OCI-M1 (cell line): ENCODE data around the gene CFAP221.

Experiments used
- DNase-seq: peaks from one replicate; lab custom pipeline; 2025; lab: John Stamatoyannopoulos, UW

The CFAP221 gene

DNA sequence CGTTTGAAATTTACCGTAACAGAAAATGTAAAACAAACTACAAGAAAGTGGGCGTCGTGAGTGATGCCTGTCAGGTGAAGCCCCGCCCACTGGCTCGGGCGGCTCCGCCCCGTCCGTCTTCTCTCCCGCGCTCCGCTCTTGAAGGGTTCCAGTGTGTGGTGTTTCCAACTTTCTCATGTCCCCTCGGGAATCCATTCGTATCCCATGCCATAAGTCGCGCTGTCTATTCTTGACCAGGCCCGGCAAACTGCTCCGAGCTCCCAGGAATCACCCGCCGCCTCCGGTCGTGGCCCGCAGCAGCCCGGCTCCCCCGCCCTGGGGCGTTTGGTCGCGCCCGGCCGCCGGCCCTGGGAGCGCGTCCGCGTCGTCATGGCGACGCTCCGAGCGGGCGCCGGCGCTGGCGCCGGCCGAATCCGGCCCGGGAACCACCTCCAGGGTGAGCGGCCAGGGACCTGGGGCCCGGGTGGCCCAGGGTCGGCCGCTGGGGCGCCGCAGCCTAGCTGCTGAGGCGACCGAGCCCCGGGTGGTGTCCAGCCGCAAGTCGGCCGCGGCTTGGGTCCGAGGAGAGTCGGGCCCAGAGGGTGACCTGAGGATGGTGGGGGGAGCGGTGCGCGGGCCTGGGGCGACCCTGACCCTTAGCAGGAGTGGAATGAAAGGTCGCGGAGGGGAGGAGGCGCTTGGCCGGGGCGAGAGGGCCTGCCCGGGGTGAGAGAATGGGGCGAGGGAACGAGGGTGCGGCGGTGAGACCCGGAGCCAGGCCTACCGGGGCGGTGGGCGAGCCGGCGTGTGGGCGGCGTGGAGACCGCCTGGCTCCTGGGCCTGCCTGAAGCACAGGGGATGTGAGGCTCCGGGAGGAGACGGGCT is at the start of gene CFAP221:
Gene CFAP221, plus strand, starts transcription at position 375 of the 864 bp plus-strand sequence. CDS start 1,683 bp downstream, outside the sequence.
- DNase-seq, result no peak

DNA sequence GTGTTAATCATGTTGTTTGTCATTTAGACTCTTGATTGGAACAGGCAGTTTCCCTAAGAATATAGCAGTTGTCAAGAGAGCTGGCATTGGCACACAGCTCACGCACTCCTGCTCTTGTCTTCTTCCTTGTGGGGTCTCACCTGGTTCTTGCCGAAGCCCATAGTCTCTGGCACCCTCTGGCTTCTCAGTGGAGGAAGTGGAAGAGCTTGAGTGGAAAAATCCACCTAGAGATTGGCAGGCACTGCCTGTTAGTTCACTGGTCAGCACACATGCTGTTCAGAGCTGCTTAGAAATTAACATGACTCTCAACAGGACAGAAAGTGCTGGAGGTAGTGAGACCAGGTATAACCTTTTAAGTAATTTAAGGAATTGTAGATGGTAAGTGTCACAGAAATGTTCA is 48.3 kb upstream of the CFAP221 start:
- no peak for DNase-seq

DNA sequence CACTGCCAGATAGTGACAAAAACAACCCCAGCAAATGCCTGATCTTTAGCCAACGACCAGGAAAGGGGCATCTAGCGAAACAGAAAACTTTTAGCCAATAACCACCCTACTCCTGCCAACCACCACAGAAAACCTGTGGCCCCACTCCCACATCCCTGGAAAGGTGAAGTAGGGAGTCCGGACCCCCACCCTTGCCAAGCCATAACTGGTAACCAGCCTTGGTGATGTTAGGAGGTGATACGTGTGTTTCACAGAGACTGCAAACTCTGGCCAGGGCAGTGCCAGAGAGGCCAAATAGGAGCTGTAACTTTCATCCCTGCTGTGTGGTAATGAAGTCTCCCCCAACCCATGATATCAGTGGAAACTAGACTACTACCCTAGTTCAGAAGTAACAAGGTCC is 47.6 kb upstream of the CFAP221 start:
- no peak for DNase-seq

- DNase-seq, result no peak
Measured at GRCh38 chr2:119508756-119509155, 35.5 kb upstream of the CFAP221 start.

DNA sequence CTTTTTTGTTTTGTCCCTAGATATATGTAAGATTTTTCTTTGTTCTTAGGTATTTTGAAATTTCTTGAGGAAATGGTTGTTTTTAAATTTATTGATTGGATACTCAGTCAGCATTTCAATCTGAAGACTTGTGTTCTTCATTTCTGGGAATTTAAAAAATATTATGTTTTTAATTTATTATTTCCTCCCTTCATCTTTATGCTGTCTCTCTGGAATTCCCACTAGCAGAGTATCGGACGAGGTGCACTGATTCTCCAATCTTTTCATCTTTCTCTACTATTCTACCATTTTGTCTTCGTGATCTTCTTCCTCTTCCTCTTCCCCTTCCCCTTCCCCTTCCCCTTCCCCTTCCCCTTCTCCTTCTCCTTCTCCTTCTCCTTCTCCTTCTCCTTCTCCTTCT is 32.3 kb upstream of the CFAP221 start:
- DNase-seq, result no peak

DNA sequence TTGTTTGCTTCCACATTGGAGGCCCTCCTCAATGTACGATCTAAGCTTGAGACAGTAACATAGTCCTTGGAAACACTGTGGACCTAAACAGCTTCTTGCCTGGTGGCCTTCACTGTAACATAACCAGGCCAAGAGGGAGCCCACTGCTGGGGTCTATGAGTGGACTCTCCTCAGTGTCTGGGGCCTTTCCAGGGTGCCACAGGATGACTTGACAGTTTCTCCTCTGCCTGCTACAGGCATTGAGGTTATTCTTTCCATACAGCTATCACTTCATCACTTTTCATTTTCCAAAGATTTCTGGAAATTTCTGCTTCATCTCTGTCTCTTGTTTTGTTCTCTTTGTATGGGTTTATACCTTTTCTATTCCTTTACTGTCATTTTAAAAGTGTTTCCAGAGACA is 31.3 kb upstream of the CFAP221 start:
- DNase-seq, result no peak

DNA sequence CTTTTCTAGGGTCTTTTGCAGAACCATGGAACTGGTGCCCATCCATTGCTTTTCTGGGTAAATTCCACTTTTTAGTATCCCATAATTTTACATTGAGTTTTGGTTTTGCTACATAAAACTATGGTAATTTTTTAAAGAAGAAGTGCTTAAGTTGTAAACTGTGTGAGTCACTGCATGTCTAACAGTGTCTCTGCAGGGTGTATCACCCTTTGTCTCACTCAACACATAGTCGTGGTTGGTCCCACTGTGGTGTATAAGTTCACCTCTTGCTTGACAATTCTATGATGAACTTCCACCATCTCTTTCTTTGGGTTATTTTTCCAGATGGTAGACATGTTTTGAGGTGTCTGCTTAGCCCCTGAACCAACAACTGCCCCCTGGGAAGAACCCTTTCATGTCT is 30.4 kb upstream of the CFAP221 start:
- DNase-seq, result no peak

- DNase-seq, result no peak
Measured at GRCh38 chr2:119516121-119516520, 28.1 kb upstream of the CFAP221 start.

- peak; percentile 72 for DNase-seq
Measured at GRCh38 chr2:119517433-119517832, 26.8 kb upstream of the CFAP221 start.

- DNase-seq, result no peak
Measured at GRCh38 chr2:119518401-119519056, 25.7 kb upstream of the CFAP221 start.

DNA sequence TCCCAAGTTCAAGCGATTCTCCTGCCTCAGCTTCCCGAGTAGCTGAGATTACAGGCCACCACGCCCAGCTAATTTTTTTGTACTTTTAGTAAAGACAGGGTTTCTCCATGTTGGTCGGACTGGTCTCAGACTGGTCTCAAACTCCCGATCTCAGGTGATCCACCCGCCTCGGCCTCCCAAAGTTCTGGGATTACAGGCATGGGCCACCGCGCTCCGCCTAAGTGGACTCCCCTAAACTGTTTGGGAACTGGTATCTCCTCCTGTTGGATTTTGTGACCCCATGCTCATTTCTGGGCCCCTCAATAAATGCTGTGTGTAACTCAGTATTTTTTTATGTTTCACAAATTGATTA is 25.2 kb upstream of the CFAP221 start:
- DNase-seq, result no peak

DNA sequence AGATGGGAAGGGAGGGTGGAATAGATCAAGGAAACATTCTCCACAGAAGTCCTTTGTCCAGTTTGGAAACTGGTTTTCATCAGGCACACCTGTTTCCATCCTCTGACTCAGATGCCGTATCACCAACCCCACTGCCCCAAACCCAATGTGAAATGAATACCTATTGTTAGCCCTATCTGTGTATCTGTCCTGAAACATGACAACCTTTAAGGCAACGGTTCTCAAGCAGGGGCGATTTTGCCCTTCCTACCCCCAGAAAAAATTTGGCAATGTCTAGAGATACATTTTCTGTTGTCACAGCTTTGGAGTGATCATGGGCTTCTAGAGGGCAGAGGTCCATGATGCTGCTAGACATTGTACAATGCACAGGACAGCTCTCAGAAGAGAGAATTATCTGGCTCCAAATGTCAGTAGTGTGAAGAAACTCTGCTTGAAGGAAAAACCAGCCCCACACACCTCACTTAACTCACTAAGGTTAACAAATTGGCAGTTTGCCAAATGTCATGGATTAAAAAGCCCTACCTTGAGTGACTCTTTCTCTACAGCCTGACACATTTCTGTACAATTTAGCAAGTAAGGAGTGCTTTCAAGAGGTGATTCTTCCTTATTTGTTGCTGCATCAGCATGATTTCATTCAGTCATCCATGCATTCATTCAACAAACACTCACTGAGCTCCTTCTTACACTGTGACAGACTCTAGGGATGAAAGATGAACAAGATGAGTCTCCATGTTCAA is 23.4 kb upstream of the CFAP221 start:
- DNase-seq, result no peak

DNA sequence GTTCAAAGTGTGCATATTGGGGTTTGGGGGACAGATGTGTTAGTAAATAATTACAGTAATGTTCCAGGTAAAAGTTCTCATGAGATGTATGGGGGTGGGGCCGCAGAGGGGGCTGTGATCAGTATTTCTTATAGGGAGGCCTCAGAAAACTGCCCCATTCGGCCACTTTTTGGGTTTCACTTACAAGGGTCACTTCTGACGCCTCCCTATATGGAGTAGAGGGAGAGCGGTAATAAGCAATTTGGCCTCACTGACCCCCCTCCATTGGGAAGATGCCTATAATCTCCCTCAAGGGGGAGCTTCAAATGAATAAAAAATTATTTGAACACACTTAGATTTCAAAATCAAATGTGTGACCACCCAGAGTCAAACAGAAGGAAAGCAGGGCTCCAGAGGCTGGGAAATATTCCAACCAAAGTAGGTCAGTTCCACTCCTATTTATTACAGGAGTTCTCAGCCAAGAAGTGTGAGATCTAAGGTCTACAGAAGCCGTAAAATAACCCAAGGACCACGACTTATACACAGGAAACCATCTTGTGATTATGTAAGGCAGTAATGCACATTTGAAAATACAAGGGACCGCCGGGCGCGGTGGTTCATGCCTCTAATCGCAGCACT is 22.7 kb upstream of the CFAP221 start:
- no peak for DNase-seq

- DNase-seq, result no peak
Measured at GRCh38 chr2:119522671-119523070, 21.6 kb upstream of the CFAP221 start.

DNA sequence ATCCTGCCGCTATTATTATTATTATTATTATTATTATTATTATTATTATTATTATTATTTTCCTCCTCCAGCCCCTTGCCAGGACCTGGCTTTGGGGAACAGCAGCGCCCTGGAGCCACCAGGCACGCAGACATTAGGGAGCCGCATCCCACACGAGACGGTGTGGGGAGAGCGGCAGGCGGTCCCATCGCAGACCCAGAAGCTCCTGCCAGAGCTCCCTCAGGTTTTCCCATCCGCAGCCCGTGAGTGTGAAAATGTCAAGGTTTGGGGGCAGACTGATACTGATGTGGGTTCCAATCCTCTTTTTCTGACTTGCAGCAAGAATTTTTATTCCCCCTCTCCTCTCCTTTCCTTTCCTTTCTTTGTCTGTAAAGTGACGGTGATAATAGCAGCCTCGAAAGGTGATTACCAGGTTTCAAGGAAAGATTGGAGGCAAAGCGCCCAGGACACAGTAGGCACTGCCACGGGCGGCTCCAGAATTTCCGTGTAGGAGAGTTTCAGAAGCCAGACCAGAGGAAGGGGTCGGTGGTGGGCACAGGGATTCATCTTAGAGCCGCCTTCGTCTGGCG is 20.8 kb upstream of the CFAP221 start:
- DNase-seq, result no peak

DNA sequence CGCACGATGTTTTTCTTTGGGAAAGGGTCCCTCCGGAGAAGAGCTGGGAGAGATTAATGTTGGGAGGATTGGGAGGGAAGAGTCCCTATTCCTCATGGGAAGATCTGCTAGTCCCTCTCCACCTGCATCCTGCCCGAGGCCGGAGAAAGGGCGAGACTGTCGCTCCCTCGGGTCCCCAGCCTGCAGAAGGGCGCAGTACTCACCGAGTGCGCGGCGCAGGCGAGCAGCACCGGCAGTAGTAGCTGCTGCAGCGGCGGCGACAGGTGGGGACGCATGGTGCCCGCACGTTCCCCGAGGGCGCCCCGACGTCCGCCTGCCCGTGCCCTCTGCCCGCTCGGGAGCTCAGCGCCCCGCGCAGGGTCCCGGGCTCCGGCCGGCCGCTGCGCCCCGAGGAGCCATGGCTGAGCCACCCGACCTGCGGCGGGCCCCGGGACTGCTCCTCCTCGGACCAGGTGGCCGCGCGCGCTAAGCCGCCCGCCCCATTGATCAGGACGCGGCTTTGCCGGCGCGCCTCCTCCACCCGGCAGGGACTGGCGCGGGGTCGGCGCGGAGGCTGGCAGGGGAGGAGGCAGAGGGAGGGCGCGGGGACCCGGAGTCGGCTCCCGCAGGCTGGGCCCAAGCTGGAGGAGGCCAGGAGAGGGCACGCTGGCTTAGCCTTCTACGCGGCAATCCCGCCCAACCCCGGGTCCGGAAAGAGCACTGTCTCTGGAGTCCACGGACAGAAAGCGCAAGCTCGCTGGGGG is 20.1 kb upstream of the CFAP221 start, which contains the start of gene SCTR:
Gene SCTR, minus strand, starts transcription at position 532 of the 743 bp plus-strand sequence. Its CDS starts 257 bp downstream, at position 275.
- DNase-seq, result no peak

GRCh38 chr2:119525614-119526013 is 18.6 kb upstream of the CFAP221 start:
- no peak for DNase-seq

GRCh38 chr2:119527999-119528398 is 16.2 kb upstream of the CFAP221 start:
- DNase-seq, result no peak

DNA sequence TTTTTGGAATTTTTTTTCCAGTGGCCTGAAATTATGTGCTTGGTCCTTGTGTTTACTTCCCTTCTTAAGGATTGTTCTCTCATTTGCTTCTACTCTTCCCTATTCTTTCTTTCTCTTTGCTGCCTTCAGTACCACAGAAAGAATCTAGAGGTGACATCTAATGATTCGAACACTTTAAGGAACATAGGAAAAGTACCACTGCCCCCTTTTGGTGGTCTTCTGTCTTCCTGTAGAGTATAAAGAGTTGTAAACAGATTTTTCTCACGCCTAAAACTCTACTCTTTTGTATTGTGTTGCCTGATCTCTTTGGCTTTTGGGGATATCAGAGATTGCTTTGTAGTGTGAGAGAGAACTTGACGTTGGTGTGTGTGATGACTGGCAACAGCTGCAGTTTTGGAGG is 13.0 kb upstream of the CFAP221 start:
- peak; percentile 23 for DNase-seq

DNA sequence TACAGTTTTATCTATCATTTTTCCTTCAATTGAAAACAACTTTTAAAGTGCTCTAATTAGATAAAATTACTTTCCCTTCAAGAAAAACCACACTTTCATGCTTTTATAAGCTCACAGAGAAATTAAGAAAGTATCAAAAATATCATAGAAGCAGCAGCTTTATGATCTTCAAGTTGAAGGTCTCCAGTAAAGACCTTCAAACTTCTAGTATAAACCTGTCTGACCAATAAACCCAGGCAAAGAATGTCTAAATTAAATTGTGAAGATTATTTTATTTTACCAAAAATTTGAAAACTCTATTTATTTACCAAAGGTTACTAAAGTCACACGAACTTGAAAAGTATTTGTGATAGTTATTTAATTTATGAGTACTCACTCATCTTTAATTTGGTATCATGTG is 10.7 kb upstream of the CFAP221 start:
- no peak for DNase-seq

- no peak for DNase-seq
Measured at GRCh38 chr2:119536211-119536610, 8.0 kb upstream of the CFAP221 start.
